Measurements from ENCODE around the gene HDAC9.
"Not testable (repeated sequence)": the region's sequence is repeated elsewhere in the genome, so short reads cannot be mapped to it uniquely, and the experiment has no call there.

The HDAC9 gene

GRCh38 chr7:18702071-18702829 is 206.7 kb downstream of the HDAC9 start:
- no peak for DNase-seq

- DNase-seq: no peak
Measured at GRCh38 chr7:18703685-18704084, 208.1 kb downstream of the HDAC9 start.

DNA sequence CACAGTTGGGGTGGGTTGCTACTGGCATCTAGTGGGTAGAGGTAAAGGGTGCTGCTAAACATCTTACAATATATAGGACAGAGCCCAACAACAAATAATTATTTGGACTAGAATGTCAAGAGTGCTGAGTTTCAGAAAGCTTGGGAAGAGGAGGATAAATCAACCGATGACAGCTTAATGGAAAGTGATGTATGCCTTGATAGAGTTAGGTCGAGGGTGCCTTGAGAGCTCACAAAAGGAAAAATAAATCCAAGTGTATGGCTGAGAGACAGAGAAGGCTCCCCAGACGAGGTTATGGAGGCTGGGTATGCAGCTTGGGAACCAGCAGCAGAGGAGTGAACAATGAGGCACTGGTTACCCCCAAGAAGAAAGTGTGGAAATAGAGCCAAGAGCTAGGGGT is 211.1 kb downstream of the HDAC9 start:
- DNase-seq: no peak

GRCh38 chr7:18708204-18708603 is 212.7 kb downstream of the HDAC9 start:
- no peak for DNase-seq

- no peak for DNase-seq
Measured at GRCh38 chr7:18715988-18716387, 220.4 kb downstream of the HDAC9 start.

DNA sequence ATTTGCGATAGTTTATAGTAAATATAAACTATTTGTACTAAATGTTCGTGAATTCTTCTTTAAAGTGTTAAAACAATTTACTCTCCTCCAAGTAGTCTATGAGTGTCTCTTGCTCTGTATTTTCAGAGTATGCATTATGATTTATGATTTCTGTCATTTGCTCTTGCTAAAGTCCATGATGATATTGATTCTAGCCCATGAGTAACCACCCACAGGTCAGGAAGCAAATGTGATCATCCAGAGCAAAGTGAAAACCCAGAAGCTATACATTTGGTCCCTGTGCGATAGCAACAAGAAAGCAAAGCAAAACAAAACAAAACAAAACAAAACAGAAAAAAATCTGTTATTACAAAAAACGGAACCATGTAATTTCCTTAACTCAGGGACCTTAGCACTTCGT is 225.9 kb downstream of the HDAC9 start:
- no peak for DNase-seq

DNA sequence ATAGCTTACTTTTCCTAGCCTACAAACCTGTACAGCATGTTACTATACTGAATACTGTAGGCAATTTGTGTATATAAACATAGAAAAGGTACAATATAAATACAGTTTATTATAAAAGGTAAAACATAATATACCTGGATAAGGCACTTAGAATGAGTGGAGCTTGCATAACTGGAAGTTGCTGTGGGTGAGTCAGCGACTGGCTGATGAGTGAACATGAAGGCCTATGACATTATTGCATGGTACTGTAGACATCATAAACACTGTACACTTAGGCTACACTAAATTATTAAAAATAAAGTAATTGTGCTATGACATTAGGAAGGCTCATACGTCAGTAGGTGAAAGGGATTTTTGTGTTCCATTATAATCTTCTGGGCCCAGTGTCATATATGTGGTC is 228.8 kb downstream of the HDAC9 start:
- no peak for DNase-seq

GRCh38 chr7:18727115-18727870 is 231.7 kb downstream of the HDAC9 start:
- DNase-seq: no peak

GRCh38 chr7:18736012-18736411 is 240.5 kb downstream of the HDAC9 start:
- DNase-seq: not testable (repeated sequence)

DNA sequence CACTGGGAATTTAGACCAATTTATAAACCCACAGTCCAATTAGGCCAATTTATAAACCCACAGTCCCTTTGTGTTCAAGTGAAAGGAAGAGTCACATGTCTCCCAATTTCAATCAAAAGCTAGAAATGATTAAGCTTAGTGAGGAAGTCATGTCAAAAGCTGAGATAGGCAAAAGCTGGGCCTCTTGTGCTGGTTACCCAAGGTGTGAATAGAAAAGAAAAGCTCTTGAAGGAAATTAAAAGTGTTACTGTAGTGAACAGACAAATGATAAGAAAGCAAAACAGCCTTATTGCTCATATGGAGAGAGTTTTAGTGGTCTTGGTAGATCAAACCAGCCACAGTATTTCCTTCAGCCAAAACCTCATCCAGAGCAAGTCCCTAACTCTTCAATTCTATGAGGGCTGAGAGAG is 245.0 kb downstream of the HDAC9 start:
- DNase-seq: no peak

- no peak for DNase-seq
Measured at GRCh38 chr7:18753972-18754610, 258.5 kb downstream of the HDAC9 start.

DNA sequence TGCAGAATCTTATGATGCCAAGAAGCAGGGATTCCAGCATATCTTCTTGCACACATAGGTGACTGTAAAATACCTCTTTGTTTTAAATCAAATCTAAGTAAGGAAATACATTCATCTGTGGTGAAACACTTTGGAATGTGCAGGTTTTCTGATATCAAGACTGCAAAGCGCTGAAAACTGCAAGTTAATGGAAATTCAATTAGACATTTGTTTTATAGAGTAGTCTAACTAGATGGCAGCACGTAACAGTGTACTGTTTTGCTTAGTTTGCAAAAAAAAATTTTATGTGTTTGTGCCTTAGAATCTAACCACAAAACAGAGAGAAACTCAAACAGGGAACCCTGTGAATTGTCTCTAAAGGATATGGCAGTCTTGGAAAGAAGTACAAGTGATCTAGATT is 259.2 kb downstream of the HDAC9 start:
- no peak for DNase-seq

DNA sequence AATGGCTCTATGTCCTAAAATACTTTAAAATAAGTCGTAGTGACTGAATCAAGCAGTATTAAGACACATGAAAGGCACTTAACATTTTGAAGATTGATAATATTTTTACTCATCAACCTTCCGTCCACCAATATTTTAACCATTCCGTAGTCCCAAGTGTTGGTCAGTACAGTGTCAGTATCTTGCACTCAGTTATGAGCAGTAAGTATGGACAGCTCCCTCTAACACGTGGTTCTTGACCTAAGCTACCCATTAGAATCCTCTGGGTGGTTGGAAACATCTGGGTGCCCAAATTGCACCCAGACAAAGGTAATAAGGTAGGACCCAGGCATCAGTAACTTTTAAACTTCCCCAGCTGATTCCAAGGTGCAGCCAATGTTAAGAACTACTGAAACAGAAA is 260.2 kb downstream of the HDAC9 start:
- no peak for DNase-seq

- DNase-seq: no peak
Measured at GRCh38 chr7:18756378-18757050, 261.0 kb downstream of the HDAC9 start.

DNA sequence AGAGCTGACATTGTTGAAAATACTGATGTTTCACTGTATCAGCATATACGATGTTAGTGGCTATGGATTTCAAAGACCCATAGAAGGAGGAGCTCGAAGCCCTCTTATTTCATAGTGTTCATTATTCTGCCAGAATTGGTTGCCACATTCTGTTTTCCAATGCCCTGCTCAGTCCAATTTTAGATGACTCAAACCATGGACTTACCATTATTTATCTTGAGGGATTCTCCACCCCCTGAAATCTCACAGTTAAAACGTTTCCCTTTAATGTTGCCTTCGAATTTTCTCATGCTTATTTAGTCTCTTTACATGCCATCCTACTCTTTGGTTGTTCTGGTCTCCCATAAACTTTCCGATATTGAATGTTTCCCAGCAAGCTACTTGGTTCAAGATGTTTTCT is 264.5 kb downstream of the HDAC9 start:
- DNase-seq: no peak

DNA sequence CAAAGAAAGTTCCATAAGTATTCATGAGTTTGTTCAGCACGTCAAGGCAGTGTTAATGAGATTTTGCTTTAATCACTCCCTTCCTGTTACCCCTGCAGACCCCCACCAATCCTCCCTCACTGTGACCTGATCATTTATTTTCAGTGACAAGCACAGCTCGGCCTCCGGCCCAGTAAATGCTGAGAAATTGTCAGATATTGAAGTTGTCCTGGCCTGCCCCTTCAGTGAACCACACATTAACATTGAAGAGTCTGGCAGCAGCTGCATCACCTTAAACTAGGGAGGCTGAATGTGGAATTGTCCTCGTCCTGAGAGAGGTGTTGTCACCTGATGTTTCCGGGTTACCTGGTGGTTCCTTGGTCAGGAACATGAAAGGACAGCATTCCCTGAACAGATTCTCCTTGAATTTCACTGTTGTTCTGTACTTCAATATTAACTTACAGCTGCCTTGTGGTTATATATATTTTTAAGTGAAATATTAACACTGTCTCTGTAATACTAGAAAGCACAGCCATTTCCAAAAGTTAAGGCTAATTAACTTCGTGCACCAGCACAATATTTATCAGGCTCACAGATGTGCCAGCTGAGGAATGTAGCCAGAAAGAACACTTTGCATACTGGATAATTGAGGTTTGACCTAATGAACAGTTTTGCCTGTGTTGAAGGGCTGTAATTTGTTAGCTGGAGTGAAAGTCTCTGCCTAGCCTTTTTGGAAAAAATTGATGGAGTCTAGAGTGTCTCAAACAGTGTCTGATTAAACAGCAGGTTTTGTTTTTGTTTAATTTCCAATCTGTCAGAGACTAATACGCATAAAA is 265.3 kb downstream of the HDAC9 start:
- DNase-seq: no peak

GRCh38 chr7:18762189-18762588 is 266.6 kb downstream of the HDAC9 start:
- no peak for DNase-seq

- no peak for DNase-seq
Measured at GRCh38 chr7:18768256-18768655, 272.7 kb downstream of the HDAC9 start.

GRCh38 chr7:18770154-18770811 is 274.7 kb downstream of the HDAC9 start:
- no peak for DNase-seq

DNA sequence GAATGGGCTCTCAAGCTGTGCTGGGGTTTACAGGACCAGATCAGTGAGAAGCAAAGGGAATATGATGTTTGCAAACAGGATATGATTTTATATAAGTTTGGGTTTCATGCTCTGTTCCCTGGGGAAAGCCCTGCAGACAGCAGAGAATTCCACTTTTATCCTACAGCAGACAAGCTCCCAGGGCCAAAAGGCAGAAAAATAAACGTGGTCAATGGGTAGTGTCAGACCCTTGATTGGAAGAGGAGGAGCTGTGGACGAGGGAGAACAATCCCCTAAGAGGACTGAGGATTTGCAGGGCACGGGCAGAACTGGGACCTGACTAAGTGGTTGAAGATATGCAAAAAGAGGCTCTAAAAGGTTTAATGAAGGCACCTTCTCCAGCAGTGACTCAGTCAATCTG is 275.3 kb downstream of the HDAC9 start:
- DNase-seq: no peak

Measured in hypothalamus (tissue), 51 donors.